ENCODE measurements around the gene TNC.
A peak's percentile ranks its signal among the peaks of the same experiment; 100 is the strongest.

Gene TNC

GRCh38 chr9:115033800-115034199 lies 84.2 kb downstream of the TNC start:
- no peak for TF ChIP-seq CTCF (IDR thresholded peaks at IDR 0.05; ENCODE audit: control insufficient read depth, insufficient read depth, low read depth, low read length, missing control alignments)
- H3K4me3 ChIP-seq (ENCODE audit: control insufficient read depth, low read depth, low read length), result no peak overlapping the region
- no peak for DNase-seq (ENCODE audit: low read depth)

GRCh38 chr9:115032296-115032695 lies 85.7 kb downstream of the TNC start:
- no peak overlapping the region for H3K4me3 ChIP-seq (ENCODE audit: control insufficient read depth, low read depth, low read length)
- TF ChIP-seq CTCF (IDR thresholded peaks at IDR 0.05; ENCODE audit: control insufficient read depth, insufficient read depth, low read depth, low read length, missing control alignments), result no peak
- DNase-seq (ENCODE audit: low read depth), result no peak

- no peak for TF ChIP-seq CTCF (IDR thresholded peaks at IDR 0.05; ENCODE audit: control insufficient read depth, insufficient read depth, low read depth, low read length, missing control alignments)
- no peak for DNase-seq (ENCODE audit: low read depth)
- H3K4me3 ChIP-seq (ENCODE audit: control insufficient read depth, low read depth, low read length), result no peak overlapping the region
Measured at GRCh38 chr9:115030006-115030405, 88.0 kb downstream of the TNC start.

- no peak overlapping the region for H3K4me3 ChIP-seq (ENCODE audit: control insufficient read depth, low read depth, low read length)
- DNase-seq (ENCODE audit: low read depth), result no peak
- TF ChIP-seq CTCF (IDR thresholded peaks at IDR 0.05; ENCODE audit: control insufficient read depth, insufficient read depth, low read depth, low read length, missing control alignments), result no peak
Measured at GRCh38 chr9:115025721-115026120, 92.2 kb downstream of the TNC start.

- H3K4me3 ChIP-seq (ENCODE audit: control insufficient read depth, low read depth, low read length), result no peak overlapping the region
- no peak for TF ChIP-seq CTCF (IDR thresholded peaks at IDR 0.05; ENCODE audit: control insufficient read depth, insufficient read depth, low read depth, low read length, missing control alignments)
- no peak for DNase-seq (ENCODE audit: low read depth)
Measured at GRCh38 chr9:115024925-115025535, 92.9 kb downstream of the TNC start.

GRCh38 chr9:115022760-115023434 lies 95.1 kb downstream of the TNC start:
- DNase-seq (ENCODE audit: low read depth), result peak; percentile 83
- H3K4me3 ChIP-seq (ENCODE audit: control insufficient read depth, low read depth, low read length), result no peak overlapping the region
- no peak for TF ChIP-seq CTCF (IDR thresholded peaks at IDR 0.05; ENCODE audit: control insufficient read depth, insufficient read depth, low read depth, low read length, missing control alignments)
